IPS-18a (cell line): ENCODE measurements around the gene HSDL1.

ENCODE experiments used
- H3K27ac ChIP-seq: one replicate; pipeline ENCODE4 v1.5.1; 2013; ENCODE audit warnings: low read length
- H3K27me3 ChIP-seq: one replicate; pipeline ENCODE4 v1.6.1; 2013; ENCODE audit warnings: mild to moderate bottlenecking, low read length; ENCODE audit not compliant: control insufficient read depth, insufficient read depth
- H3K36me3 ChIP-seq: one replicate; pipeline ENCODE4 v1.6.1; 2013; ENCODE audit warnings: low read depth, low read length; ENCODE audit not compliant: control insufficient read depth
- H3K4me1 ChIP-seq: one replicate; pipeline ENCODE4 v1.6.1; 2013; ENCODE audit warnings: low read depth, low read length; ENCODE audit not compliant: control insufficient read depth
- H3K4me3 ChIP-seq: one replicate; pipeline ENCODE4 v1.5.1; 2013; ENCODE audit warnings: low read length
- H3K9ac ChIP-seq: one replicate; pipeline ENCODE4 v1.6.1; 2013; ENCODE audit warnings: mild to moderate bottlenecking, low read length, moderate library complexity
- H3K9me3 ChIP-seq: one replicate; pipeline ENCODE4 v1.6.1; 2013; ENCODE audit warnings: low read depth, low read length; ENCODE audit not compliant: control insufficient read depth

Gene HSDL1

DNA sequence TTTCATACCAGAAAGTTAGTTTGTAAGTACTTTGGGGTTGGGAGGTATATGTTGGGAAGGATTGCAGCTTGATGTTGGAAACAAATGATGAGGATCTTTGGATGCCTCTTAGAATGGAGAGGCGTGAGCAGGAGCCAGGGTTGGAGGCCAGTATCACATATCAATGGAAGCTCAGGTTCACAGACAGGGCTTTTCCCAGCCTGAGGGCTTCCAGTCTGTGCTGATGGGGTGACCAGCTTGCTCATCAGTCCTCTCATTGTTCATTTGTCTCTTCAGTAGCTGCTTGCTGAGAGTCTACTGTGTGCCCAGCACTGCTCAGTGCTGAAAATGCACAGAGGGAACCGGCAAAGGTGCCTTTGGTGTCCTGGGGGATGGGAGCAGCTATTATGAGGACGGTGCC is 5.9 kb upstream of the HSDL1 start:
- no peaks in the 10 kb centered on the region for H3K9me3 ChIP-seq
- H3K9ac ChIP-seq, result no peak overlapping the region
- H3K27ac ChIP-seq, result no peak overlapping the region
- H3K36me3 ChIP-seq, result no peaks in the 10 kb centered on the region
- peaks cover 7% of the 10 kb centered on the region for H3K27me3 ChIP-seq
- H3K4me3 ChIP-seq, result no peak overlapping the region
- no peaks in the 10 kb centered on the region for H3K4me1 ChIP-seq

DNA sequence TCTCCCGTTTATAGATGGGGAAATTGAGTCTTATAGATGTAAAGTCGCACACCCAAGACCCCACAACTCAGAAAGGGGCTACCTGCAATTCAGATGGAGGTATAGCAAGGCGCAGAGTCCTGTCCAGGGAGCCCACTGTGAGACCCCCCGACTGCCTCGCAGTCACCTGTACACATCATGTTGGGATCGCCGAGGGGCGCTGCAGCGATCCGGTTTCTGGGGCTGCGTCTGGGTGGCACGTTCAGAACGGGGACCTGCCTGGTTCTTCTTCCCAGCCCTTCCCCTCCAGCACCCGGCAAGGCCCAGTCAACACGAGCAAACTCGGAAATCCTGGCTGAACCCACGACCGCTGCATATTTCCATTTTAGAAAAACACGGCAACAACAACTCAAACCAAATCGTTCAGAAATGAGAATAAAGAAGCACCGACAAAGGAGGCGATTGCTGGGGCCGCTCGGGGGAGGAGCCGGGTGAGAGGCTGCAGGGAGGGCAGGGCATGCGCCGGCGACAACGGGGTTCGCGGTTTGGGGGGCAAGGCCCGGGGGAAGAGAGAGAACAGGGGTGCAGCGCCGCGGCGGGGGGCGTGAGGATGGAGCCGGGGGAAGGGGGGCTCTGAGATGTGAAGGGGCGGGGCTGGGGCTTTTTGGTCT is 643 bp downstream of the HSDL1 start:
- no peaks in the 10 kb centered on the region for H3K36me3 ChIP-seq
- H3K27ac ChIP-seq, result no peak overlapping the region
- peaks cover 4% of the 10 kb centered on the region for H3K4me1 ChIP-seq
- no peaks in the 10 kb centered on the region for H3K9me3 ChIP-seq
- peak overlapping the region; percentile 88 for H3K4me3 ChIP-seq
- H3K9ac ChIP-seq, result peak overlapping the region; percentile 60
- peaks cover 12% of the 10 kb centered on the region for H3K27me3 ChIP-seq

GRCh38 chr16:84143784-84144199 is 1.2 kb downstream of the HSDL1 start:
- Histone ChIP-seq H3K9ac (peak overlapping the region; percentile 60), H3K4me3 (peak overlapping the region; percentile 88)

GRCh38 chr16:84143081-84143480 is 1.9 kb downstream of the HSDL1 start:
- H3K4me1 ChIP-seq, result peaks cover 13% of the 10 kb centered on the region

More at GRCh38 chr16:84143784-84144199, 1.2 kb downstream of the HSDL1 start:
- Histone ChIP-seq H3K27me3 (peaks cover 12% of the 10 kb centered on the region), H3K9me3 (no peaks in the 10 kb centered on the region), H3K27ac (no peak overlapping the region), H3K4me1 (peaks cover 8% of the 10 kb centered on the region), H3K36me3 (no peaks in the 10 kb centered on the region)

DNA sequence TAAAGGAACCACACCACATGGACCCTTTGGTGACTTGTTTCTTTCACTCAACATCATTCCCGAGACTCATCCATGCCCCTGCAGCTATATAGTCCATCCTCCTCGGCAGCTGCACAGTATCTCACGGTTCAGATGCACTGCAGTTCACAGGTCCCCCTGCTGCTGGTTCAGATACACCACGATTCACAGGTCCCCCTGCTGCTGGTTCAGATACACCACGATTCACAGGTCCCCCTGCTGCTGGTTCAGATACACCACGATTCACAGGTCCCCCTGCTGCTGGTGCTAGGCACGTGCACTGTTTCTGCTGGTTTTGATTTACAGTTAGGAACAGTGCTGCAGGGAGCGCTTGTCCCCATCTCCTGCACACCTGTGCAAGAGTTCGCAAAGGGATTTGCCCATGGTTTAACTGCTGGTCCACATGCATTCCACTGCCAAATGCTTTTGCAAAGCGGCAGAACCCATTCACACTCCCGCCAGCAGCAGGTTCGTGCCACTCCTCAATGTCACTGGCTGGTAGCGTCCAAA is 3.8 kb downstream of the HSDL1 start:
- H3K9ac ChIP-seq, result no peak overlapping the region
- H3K36me3 ChIP-seq, result no peaks in the 10 kb centered on the region
- H3K27ac ChIP-seq, result no peak overlapping the region
- H3K9me3 ChIP-seq, result no peaks in the 10 kb centered on the region
- peaks cover 17% of the 10 kb centered on the region for H3K4me1 ChIP-seq
- H3K4me3 ChIP-seq, result no peak overlapping the region
- peaks cover 8% of the 10 kb centered on the region for H3K27me3 ChIP-seq

More at GRCh38 chr16:84143081-84143480, 1.9 kb downstream of the HSDL1 start:
- H3K27me3 ChIP-seq, result peaks cover 12% of the 10 kb centered on the region
- no peak overlapping the region for H3K9ac ChIP-seq
- no peaks in the 10 kb centered on the region for H3K36me3 ChIP-seq
- no peaks in the 10 kb centered on the region for H3K9me3 ChIP-seq
- no peak overlapping the region for H3K27ac ChIP-seq
- H3K4me3 ChIP-seq, result no peak overlapping the region

GRCh38 chr16:84139628-84140258 is 5.2 kb downstream of the HSDL1 start:
- no peaks in the 10 kb centered on the region for H3K36me3 ChIP-seq
- peaks cover 17% of the 10 kb centered on the region for H3K4me1 ChIP-seq
- no peaks in the 10 kb centered on the region for H3K27me3 ChIP-seq
- no peak overlapping the region for H3K4me3 ChIP-seq
- H3K9ac ChIP-seq, result no peak overlapping the region
- no peaks in the 10 kb centered on the region for H3K9me3 ChIP-seq
- no peak overlapping the region for H3K27ac ChIP-seq

DNA sequence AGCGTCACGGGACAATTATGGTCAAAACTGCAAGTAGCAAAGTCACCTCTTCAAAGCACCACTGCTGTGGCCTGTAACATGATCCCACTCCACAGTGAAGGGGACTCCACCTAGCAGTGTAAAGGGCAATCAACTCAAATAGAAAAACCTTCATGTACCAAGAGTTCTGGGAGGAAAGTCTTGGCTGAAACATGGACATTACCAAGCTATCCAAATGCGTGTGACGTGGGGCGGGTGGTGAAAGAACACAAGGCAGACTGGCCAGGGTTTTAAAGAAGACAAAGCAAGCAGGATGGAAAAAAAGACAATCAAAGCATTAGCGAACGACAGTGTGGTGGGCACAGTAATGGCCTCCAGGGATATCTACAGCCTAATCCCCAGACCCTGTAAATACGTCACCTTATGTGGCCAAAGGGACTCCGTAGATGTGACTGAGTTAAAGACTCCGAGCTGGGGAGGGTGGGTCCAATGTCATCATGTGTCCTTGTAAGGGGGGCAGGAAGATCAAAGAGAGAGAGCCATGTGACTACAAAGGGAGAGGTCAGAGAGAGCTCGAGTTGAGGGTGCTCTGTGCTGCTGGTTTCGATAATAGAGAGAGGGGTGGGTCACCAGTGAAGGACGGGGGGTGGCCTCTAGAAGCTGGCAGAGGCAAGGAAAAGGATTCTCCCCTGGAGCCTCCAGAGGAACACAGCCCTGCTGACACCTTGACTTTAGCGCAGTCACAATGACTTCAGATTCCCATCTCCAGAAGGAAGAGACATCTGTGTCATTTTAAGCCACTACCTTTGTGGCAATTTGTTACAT is 6.0 kb downstream of the HSDL1 start:
- H3K36me3 ChIP-seq, result no peaks in the 10 kb centered on the region
- peak overlapping the region; percentile 14 for H3K27ac ChIP-seq
- no peaks in the 10 kb centered on the region for H3K9me3 ChIP-seq
- H3K9ac ChIP-seq, result no peak overlapping the region
- H3K4me1 ChIP-seq, result peaks cover 17% of the 10 kb centered on the region
- peak overlapping the region; percentile 0 for H3K4me3 ChIP-seq
- no peaks in the 10 kb centered on the region for H3K27me3 ChIP-seq

- peaks cover 17% of the 10 kb centered on the region for H3K4me1 ChIP-seq
- H3K9ac ChIP-seq, result no peak overlapping the region
- H3K27me3 ChIP-seq, result no peaks in the 10 kb centered on the region
- peak overlapping the region; percentile 0 for H3K4me3 ChIP-seq
- H3K27ac ChIP-seq, result peak overlapping the region; percentile 14
- no peaks in the 10 kb centered on the region for H3K9me3 ChIP-seq
- no peaks in the 10 kb centered on the region for H3K36me3 ChIP-seq
These were observed 6.5 kb downstream of the HSDL1 start for GRCh38 chr16:84138500-84138823.

DNA sequence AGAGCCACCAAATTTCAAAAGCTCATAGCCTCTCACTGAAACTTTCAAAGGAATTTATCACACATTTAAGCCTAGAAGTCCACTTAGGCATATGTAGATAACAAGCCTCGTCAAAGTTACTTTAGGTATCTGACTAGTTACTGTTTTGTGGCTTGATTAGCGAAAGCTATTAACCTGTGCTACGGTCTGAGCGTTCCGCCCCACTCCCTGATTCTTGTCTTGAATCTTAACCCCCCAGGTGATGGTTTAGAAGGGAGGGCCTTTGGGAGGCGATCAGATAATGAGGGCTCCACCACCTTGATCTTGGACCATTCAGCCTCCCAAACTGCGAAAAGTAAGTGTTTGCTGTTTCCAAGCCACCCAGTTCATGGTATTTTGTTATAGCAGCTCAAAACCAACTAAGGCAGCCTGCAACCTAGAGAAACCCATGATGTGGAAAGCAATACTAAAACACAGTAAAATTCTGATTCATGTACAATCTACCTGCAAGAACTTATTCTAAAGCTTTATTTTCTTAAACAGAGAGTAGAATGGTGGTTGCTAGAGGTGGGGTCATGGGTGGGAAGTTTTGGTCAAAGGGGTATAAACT is 7.1 kb downstream of the HSDL1 start:
- Histone ChIP-seq H3K9me3 (no peaks in the 10 kb centered on the region), H3K4me3 (no peak overlapping the region), H3K27me3 (no peaks in the 10 kb centered on the region), H3K4me1 (peaks cover 17% of the 10 kb centered on the region), H3K27ac (no peak overlapping the region), H3K36me3 (no peaks in the 10 kb centered on the region), H3K9ac (no peak overlapping the region)

- Histone ChIP-seq H3K36me3 (no peaks in the 10 kb centered on the region), H3K4me3 (no peak overlapping the region), H3K9me3 (no peaks in the 10 kb centered on the region), H3K9ac (no peak overlapping the region), H3K27ac (no peak overlapping the region), H3K27me3 (no peaks in the 10 kb centered on the region), H3K4me1 (peaks cover 21% of the 10 kb centered on the region)
These were observed 7.7 kb downstream of the HSDL1 start for GRCh38 chr16:84137287-84137686.

DNA sequence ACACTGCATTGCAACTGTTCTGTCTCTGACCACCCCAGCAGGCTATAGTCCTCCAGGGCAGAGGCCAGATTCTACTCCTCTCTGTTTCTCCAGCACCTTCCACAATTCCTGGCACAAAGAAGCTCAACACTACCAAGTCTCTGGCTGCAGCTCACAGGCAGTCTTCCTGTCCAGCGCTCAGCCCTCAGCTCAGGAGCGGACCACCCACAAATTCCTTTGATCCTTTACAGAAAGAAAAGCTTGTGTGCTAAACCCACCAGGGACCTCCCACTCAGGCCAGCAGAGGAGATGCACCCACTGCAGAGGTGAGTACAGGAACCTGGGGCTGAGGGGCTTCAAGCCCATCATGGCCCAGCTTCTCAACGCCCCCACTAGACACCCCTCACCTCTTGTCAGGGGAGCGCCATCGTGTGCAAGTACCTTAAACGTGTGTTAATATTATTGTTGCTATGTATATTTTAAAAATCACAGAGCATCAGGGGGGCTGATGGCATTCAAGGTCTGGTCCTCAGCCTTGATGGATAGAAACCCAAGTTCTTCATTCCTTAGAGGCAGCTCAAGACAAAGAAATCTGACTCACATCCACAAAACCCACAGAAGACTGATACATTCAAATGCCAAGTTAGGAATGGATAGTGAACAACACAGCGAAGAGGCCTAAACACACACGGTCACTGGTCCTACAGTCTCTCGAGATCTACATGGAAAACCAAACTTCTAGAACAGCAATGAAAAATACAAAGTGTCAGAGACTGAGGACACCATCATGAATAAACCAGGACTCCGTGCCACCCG is 8.4 kb downstream of the HSDL1 start:
- Histone ChIP-seq H3K36me3 (no peaks in the 10 kb centered on the region), H3K4me1 (peaks cover 21% of the 10 kb centered on the region)

More for the DNA sequence above, 8.4 kb downstream of the HSDL1 start:
- Histone ChIP-seq H3K9me3 (no peaks in the 10 kb centered on the region), H3K27ac (no peak overlapping the region), H3K27me3 (no peaks in the 10 kb centered on the region), H3K4me3 (no peak overlapping the region), H3K9ac (no peak overlapping the region)
